Measurements from ENCODE around the gene AGTPBP1. TPM values are rescaled to one million over a fixed set of nuclear protein-coding genes. Genes with fewer than 3 reads are reported as not detected.

The AGTPBP1 gene
- total RNA-seq, 1 donor from 2014 or later = 21.0 TPM

GRCh38 chr9:85602742-85603141 is 139.0 kb downstream of the AGTPBP1 start:
- no peak for TF ChIP-seq CTCF (conservative IDR thresholded peaks at IDR 0.05; ENCODE audit: low read depth, low read length)

GRCh38 chr9:85600675-85601263 is 141.0 kb downstream of the AGTPBP1 start:
- no peak overlapping the region for H3K4me3 ChIP-seq (ENCODE audit: low read depth, low read length)
- no peak for DNase-seq (ENCODE audit: low read depth)
- no peak for TF ChIP-seq CTCF (conservative IDR thresholded peaks at IDR 0.05; ENCODE audit: low read depth, low read length)

More at GRCh38 chr9:85602742-85603141, 139.0 kb downstream of the AGTPBP1 start:
- H3K4me3 ChIP-seq (ENCODE audit: low read depth, low read length) = no peak overlapping the region
- no peak for DNase-seq (ENCODE audit: low read depth)

GRCh38 chr9:85599540-85600105 is 142.1 kb downstream of the AGTPBP1 start:
- H3K4me3 ChIP-seq (ENCODE audit: low read depth, low read length) = no peak overlapping the region
- no peak for TF ChIP-seq CTCF (conservative IDR thresholded peaks at IDR 0.05; ENCODE audit: low read depth, low read length)
- no peak for DNase-seq (ENCODE audit: low read depth)

- no peak for TF ChIP-seq CTCF (conservative IDR thresholded peaks at IDR 0.05; ENCODE audit: low read depth, low read length)
- no peak for DNase-seq (ENCODE audit: low read depth)
- no peak overlapping the region for H3K4me3 ChIP-seq (ENCODE audit: low read depth, low read length)
These were observed 147.4 kb downstream of the AGTPBP1 start for GRCh38 chr9:85594316-85594715.

- no peak for TF ChIP-seq CTCF (conservative IDR thresholded peaks at IDR 0.05; ENCODE audit: low read depth, low read length)
- H3K4me3 ChIP-seq (ENCODE audit: low read depth, low read length) = no peak overlapping the region
- no peak for DNase-seq (ENCODE audit: low read depth)
These were observed 155.1 kb downstream of the AGTPBP1 start for GRCh38 chr9:85586684-85587083.

GRCh38 chr9:85577353-85577952 is 164.3 kb downstream of the AGTPBP1 start:
- no peak for TF ChIP-seq CTCF (conservative IDR thresholded peaks at IDR 0.05; ENCODE audit: low read depth, low read length)
- H3K4me3 ChIP-seq (ENCODE audit: low read depth, low read length) = no peak overlapping the region
- no peak for DNase-seq (ENCODE audit: low read depth)

All from epithelial cell of proximal tubule (primary cell).